ENCODE results near the gene TCERG1L. TPM values are rescaled to one million over a fixed set of nuclear protein-coding genes. Genes with fewer than 3 reads are reported as not detected.

Gene TCERG1L
- polyA plus RNA-seq, 3 donors = not detected

DNA sequence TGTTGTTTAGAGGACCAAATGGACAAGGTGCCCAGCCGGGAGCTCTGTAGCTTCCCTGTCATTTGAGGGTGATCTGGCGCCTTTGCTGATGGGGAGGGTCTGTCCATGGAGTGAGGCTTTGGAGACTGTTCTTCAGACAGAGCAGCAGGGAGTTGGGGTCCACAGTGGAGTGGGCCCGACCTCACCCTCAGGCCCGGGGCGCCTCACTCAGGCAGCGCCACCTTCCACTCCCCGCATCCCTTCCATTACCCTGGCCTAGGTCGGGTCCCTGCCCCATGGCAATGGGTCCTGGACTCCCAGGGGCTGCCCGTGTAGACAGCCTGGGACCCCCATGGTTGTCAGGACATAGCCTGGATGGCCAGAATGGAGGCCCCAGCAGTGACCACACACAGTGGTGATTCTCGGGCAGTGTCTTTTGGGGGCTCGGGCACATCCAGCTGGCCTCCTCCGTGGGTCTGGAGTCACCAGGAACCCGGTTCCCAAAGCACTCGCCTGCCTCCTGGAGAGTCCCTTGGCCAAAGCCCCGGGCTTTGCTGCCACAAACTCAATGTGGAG, 38.5 kb downstream of the TCERG1L start:
- Histone ChIP-seq H3K27ac (ENCODE audit: low read depth in 1 of 2, low read length in 2 of 2) (no peak overlapping the region), H3K4me3 (replicated peaks in 1 of 3; ENCODE audit: low read depth in 2 of 3, low read length in 3 of 3) (no peak overlapping the region), H3K9ac (ENCODE audit: insufficient read depth, low read length, poor library complexity, severe bottlenecking) (no peak overlapping the region), H4K20me1 (ENCODE audit: insufficient read depth, low read length) (no peaks in the 10 kb centered on the region), H3K9me3 (replicated peaks in 1 of 2; ENCODE audit: control insufficient read depth in 1 of 2, insufficient read depth in 1 of 2, low read length in 2 of 2) (no peaks in the 10 kb centered on the region), H2AFZ (ENCODE audit: insufficient read depth, low read depth, low read length, poor library complexity, severe bottlenecking) (no peak overlapping the region), H3K4me2 (replicated peaks; ENCODE audit: extremely low read depth, low read length, poor library complexity, severe bottlenecking) (no peak overlapping the region), H3K36me3 (replicated peaks in 1 of 2; ENCODE audit: control insufficient read depth in 1 of 2, insufficient read depth in 2 of 2, low read length in 2 of 2) (no peaks in the 10 kb centered on the region), H3K4me1 (ENCODE audit: control insufficient read depth in 1 of 2, insufficient read depth in 2 of 2, low read length in 2 of 2) (no peaks in the 10 kb centered on the region), H3K27me3 (ENCODE audit: control insufficient read depth in 2 of 2, insufficient read depth in 2 of 2, low read length in 2 of 2) (no peaks in the 10 kb centered on the region), H3K79me2 (ENCODE audit: insufficient read depth, low read length) (no peaks in the 10 kb centered on the region)
- intact Hi-C loops (cut with micrococcal nuclease) = no loop called here
- H3K4me3 Mint-ChIP-seq = no peak overlapping the region
- H3K27me3 Mint-ChIP-seq (ENCODE audit: low read depth in 3 of 3) = peaks cover 0 to 2% (median 0%) of the 10 kb centered on the region in 3 donors
- peaks cover 0 to 2% (median 0%) of the 10 kb centered on the region in 7 donors for H3K9me3 Mint-ChIP-seq
- TF ChIP-seq, protein P1, sequence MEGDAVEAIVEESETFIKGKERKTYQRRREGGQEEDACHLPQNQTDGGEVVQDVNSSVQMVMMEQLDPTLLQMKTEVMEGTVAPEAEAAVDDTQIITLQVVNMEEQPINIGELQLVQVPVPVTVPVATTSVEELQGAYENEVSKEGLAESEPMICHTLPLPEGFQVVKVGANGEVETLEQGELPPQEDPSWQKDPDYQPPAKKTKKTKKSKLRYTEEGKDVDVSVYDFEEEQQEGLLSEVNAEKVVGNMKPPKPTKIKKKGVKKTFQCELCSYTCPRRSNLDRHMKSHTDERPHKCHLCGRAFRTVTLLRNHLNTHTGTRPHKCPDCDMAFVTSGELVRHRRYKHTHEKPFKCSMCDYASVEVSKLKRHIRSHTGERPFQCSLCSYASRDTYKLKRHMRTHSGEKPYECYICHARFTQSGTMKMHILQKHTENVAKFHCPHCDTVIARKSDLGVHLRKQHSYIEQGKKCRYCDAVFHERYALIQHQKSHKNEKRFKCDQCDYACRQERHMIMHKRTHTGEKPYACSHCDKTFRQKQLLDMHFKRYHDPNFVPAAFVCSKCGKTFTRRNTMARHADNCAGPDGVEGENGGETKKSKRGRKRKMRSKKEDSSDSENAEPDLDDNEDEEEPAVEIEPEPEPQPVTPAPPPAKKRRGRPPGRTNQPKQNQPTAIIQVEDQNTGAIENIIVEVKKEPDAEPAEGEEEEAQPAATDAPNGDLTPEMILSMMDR (IDR thresholded peaks at IDR 0.05) = no peak
- H3K27ac Mint-ChIP-seq = peak overlapping the region in 1 of 7 donors; percentile 63
- DNase-seq = no peak
- no peaks in the 10 kb centered on the region for H3K4me1 Mint-ChIP-seq
- 91% methylated on average over 13 of the region's 15 CpGs for WGBS (ENCODE audit: insufficient coverage)
- H3K36me3 Mint-ChIP-seq = no peaks in the 10 kb centered on the region

DNA sequence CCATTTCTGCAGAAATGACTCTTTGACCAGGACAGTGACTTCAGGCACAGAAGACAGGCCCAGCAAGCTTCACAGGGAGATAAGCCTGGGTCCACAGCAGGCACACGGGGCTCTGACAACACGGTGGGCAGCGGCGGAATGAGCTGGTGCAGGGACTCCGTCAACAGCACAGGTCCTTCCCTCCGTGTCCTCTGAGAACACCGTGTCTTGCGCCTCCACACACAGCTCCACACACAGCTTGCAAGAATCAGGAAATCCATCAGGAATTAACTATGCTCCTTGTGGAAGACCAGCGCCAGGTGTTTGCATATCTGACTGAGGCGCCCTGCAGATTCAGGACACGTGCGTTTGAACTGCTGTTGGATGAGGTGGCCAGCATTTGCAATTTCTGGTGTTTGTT, 39.6 kb downstream of the TCERG1L start:
- WGBS (ENCODE audit: insufficient coverage) = 87% methylated on average over 8 of the region's 12 CpGs
- intact Hi-C loops (cut with micrococcal nuclease) = no loop called here

More for the DNA sequence above, 39.6 kb downstream of the TCERG1L start:
- no peaks in the 10 kb centered on the region for H3K4me1 Mint-ChIP-seq
- H3K9me3 ChIP-seq (replicated peaks in 1 of 2; ENCODE audit: control insufficient read depth in 1 of 2, insufficient read depth in 1 of 2, low read length in 2 of 2) = no peaks in the 10 kb centered on the region
- H2AFZ ChIP-seq (ENCODE audit: insufficient read depth, low read depth, low read length, poor library complexity, severe bottlenecking) = no peak overlapping the region
- no peaks in the 10 kb centered on the region for H4K20me1 ChIP-seq (ENCODE audit: insufficient read depth, low read length)
- no peak for DNase-seq
- H3K4me3 Mint-ChIP-seq = no peak overlapping the region
- no peaks in the 10 kb centered on the region for H3K79me2 ChIP-seq (ENCODE audit: insufficient read depth, low read length)
- H3K9me3 Mint-ChIP-seq = peaks cover 0 to 2% (median 0%) of the 10 kb centered on the region in 7 donors
- no peaks in the 10 kb centered on the region for H3K4me1 ChIP-seq (ENCODE audit: control insufficient read depth in 1 of 2, insufficient read depth in 2 of 2, low read length in 2 of 2)
- H3K27ac ChIP-seq (ENCODE audit: low read depth in 1 of 2, low read length in 2 of 2) = no peak overlapping the region
- H3K36me3 Mint-ChIP-seq = no peaks in the 10 kb centered on the region
- no peak overlapping the region for H3K27ac Mint-ChIP-seq
- no peak overlapping the region for H3K9ac ChIP-seq (ENCODE audit: insufficient read depth, low read length, poor library complexity, severe bottlenecking)
- no peak overlapping the region for H3K4me3 ChIP-seq (replicated peaks in 1 of 3; ENCODE audit: low read depth in 2 of 3, low read length in 3 of 3)
- peaks cover 0 to 2% (median 0%) of the 10 kb centered on the region in 3 donors for H3K27me3 Mint-ChIP-seq (ENCODE audit: low read depth in 3 of 3)
- H3K36me3 ChIP-seq (replicated peaks in 1 of 2; ENCODE audit: control insufficient read depth in 1 of 2, insufficient read depth in 2 of 2, low read length in 2 of 2) = no peaks in the 10 kb centered on the region
- H3K4me2 ChIP-seq (replicated peaks; ENCODE audit: extremely low read depth, low read length, poor library complexity, severe bottlenecking) = no peak overlapping the region
- no peaks in the 10 kb centered on the region for H3K27me3 ChIP-seq (ENCODE audit: control insufficient read depth in 2 of 2, insufficient read depth in 2 of 2, low read length in 2 of 2)
- TF ChIP-seq, protein P1 (IDR thresholded peaks at IDR 0.05) = no peak
